GM06990 (cell line): ENCODE results near the gene RBBP7.

Experiments used
- DNase-seq: peaks from one replicate; pipeline ENCODE4 v3.0.0-alpha.2; 2011; ENCODE audit not compliant: insufficient read length; ENCODE audit errors: extremely low read depth
- H3K27me3 ChIP-seq: replicated peaks from 2 replicates; pipeline ENCODE4 v1.6.0; 2011; ENCODE audit warnings: low read length; ENCODE audit not compliant: control insufficient read depth, insufficient read depth
- H3K36me3 ChIP-seq: 2 replicates; pipeline ENCODE4 v1.5.1; 2011; ENCODE audit warnings: low read length; ENCODE audit not compliant: control insufficient read depth, insufficient read depth
- H3K4me3 ChIP-seq: replicated peaks from 2 replicates; pipeline ENCODE4 v1.5.1; 2011; ENCODE audit warnings: low read depth, mild to moderate bottlenecking, control low read depth, low read length
- CTCF ChIP-seq: IDR thresholded peaks from 2 replicates; pipeline ENCODE4 v1.5.1; 2011; ENCODE audit warnings: low read length, control low read depth, mild to moderate bottlenecking, inconsistent platforms; ENCODE audit not compliant: insufficient read depth, poor library complexity, severe bottlenecking

Gene RBBP7

GRCh38 chrX:16851421-16851820, 18.7 kb downstream of the RBBP7 start:
- no peak for TF ChIP-seq CTCF
- Histone ChIP-seq H3K27me3 (no peaks in the 10 kb centered on the region), H3K36me3 (no peaks in the 10 kb centered on the region; the same call in 1 of the 2 replicates), H3K4me3 (no peak overlapping the region)
- DNase-seq, result no peak

GRCh38 chrX:16848541-16848940, 21.6 kb downstream of the RBBP7 start:
- Histone ChIP-seq H3K36me3 (no peaks in the 10 kb centered on the region; the same call in none of the 2 replicates), H3K4me3 (no peak overlapping the region), H3K27me3 (no peaks in the 10 kb centered on the region)
- no peak for TF ChIP-seq CTCF
- DNase-seq, result no peak

- no peak for TF ChIP-seq CTCF
- H3K4me3 ChIP-seq, result no peak overlapping the region
- H3K27me3 ChIP-seq, result no peaks in the 10 kb centered on the region
- no peak for DNase-seq
- peaks cover 2% of the 10 kb centered on the region for H3K36me3 ChIP-seq
Measured at GRCh38 chrX:16845686-16846085, 24.5 kb downstream of the RBBP7 start.

GRCh38 chrX:16843208-16843909, 26.8 kb downstream of the RBBP7 start:
- peaks cover 6% of the 10 kb centered on the region for H3K36me3 ChIP-seq
- TF ChIP-seq CTCF, result no peak

GRCh38 chrX:16842684-16843083, 27.5 kb downstream of the RBBP7 start:
- Histone ChIP-seq H3K27me3 (no peaks in the 10 kb centered on the region), H3K36me3 (peaks cover 6% of the 10 kb centered on the region), H3K4me3 (no peak overlapping the region)
- no peak for TF ChIP-seq CTCF
- no peak for DNase-seq

More at GRCh38 chrX:16843208-16843909, 26.8 kb downstream of the RBBP7 start:
- Histone ChIP-seq H3K4me3 (no peak overlapping the region), H3K27me3 (no peaks in the 10 kb centered on the region)
- no peak for DNase-seq
